K562 (cell line): ENCODE measurements around the gene CCDC117. TPM values are rescaled to one million over a fixed set of nuclear protein-coding genes. Genes with fewer than 3 reads are reported as not detected.

Experiments
- ATAC-seq: fragments of 200-7000 bp; cut with Tn5 transposase; 3 replicates; pipeline ENCODE4 v1.9.1; 2020; ENCODE audit warnings: moderate library complexity
- BruUV-seq: library from RNA; stranded (reverse); fragments of 400-500 nt; replicated peaks from 2 replicates; lab custom pipeline; 2021; lab: Mats Ljungman, UMichigan
- CTCF ChIA-PET: fragments of 300-600 bp; formaldehyde crosslinking; extraction: SDS; loops from one replicate; lab custom pipeline; 2021; ENCODE audit warnings: low intra/inter-chr PET ratio; lab: Yijun Ruan, JAX
- POLR2A ChIA-PET: fragments of 300-600, 350-650 bp; sonication (Branson Sonifier 250); formaldehyde crosslinking; extraction: SDS; loops from one replicate; lab custom pipeline; 2021; ENCODE audit warnings: antibody characterized with exemption, inconsistent platforms; lab: Yijun Ruan, JAX
- DNase-seq, 4 experiments: peaks; one replicate each; pipeline versions ENCODE4 v3.0.0 to v3.0.0-alpha.2; 2011 to 2018; ENCODE audit warnings: low spot score in 3 of 4, mixed read lengths in 3 of 4; ENCODE audit errors: extremely low read depth in 1 of 4
- FAIRE-seq: peaks from 2 replicates; lab custom pipeline; 2011; peaks lifted over from hg19 to GRCh38; lab: Jason Lieb, UNC
- H2AFZ ChIP-seq: 2 replicates; pipeline ENCODE4 v1.6.0; 2011; ENCODE audit warnings: low read depth, low read length, control low read depth, inconsistent platforms
- H3K27ac ChIP-seq: fragments of 200-600 bp; 3 replicates; pipeline ENCODE4 v1.8.0; 2011; ENCODE audit warnings: low read depth, mild to moderate bottlenecking, control low read depth, inconsistent platforms, low read length, moderate library complexity, mixed read lengths; ENCODE audit errors: extremely low read depth
- H3K27me3 ChIP-seq, 2 experiments: fragments of 300-600 bp in 1 of 2; 2 replicates in 1 of 2; 3 replicates in 1 of 2; pipeline versions ENCODE4 v1.6.0 to v1.8.0; 2011; ENCODE audit warnings: inconsistent platforms in 2 of 2, low read length in 2 of 2, mild to moderate bottlenecking in 1 of 2, mixed read lengths in 1 of 2, moderate library complexity in 1 of 2; ENCODE audit not compliant: control insufficient read depth in 2 of 2, insufficient read depth in 2 of 2
- H3K36me3 ChIP-seq: fragments of 300-600 bp; 3 replicates; pipeline ENCODE4 v1.8.0; 2011; ENCODE audit warnings: mild to moderate bottlenecking, low read length, inconsistent platforms; ENCODE audit not compliant: control insufficient read depth, insufficient read depth
- H3K4me1 ChIP-seq, 2 experiments: fragments of 200-600 bp in 1 of 2; replicated peaks in 1 of 2; 2 replicates in 1 of 2; 3 replicates in 1 of 2; pipeline versions ENCODE4 v1.5.1 to v1.8.0; 2011; ENCODE audit warnings: inconsistent platforms in 2 of 2, low read length in 2 of 2, mild to moderate bottlenecking in 1 of 2, mixed read lengths in 1 of 2, moderate library complexity in 1 of 2; ENCODE audit not compliant: control insufficient read depth in 2 of 2, insufficient read depth in 2 of 2
- H3K4me2 ChIP-seq: 2 replicates; pipeline ENCODE4 v1.6.1; 2011; ENCODE audit warnings: low read length, control low read depth, inconsistent platforms, mixed read lengths; ENCODE audit not compliant: insufficient read depth
- H3K4me3 ChIP-seq: fragments of 200-600 bp; sonication (generic), shearing (Covaris generic); 2 replicates; pipeline ENCODE4 v1.5.1; 2016; ENCODE audit warnings: control low read depth, inconsistent platforms
- H3K79me2 ChIP-seq: fragments of 200-600 bp; 3 replicates; pipeline ENCODE4 v1.8.0; 2011; ENCODE audit warnings: low read length, inconsistent platforms; ENCODE audit not compliant: control insufficient read depth, insufficient read depth
- H3K9ac ChIP-seq, 2 experiments: 2 replicates each; pipeline versions ENCODE4 v1.6.0 to v1.6.1; 2011; ENCODE audit warnings: low read depth in 2 of 2, low read length in 2 of 2, control low read depth in 1 of 2, inconsistent platforms in 1 of 2, mild to moderate bottlenecking in 1 of 2, mixed read lengths in 1 of 2; ENCODE audit not compliant: insufficient read depth in 1 of 2
- H3K9me1 ChIP-seq: one replicate; pipeline ENCODE4 v1.6.0; 2011; ENCODE audit warnings: inconsistent platforms, mild to moderate bottlenecking, low read length, moderate library complexity; ENCODE audit not compliant: control insufficient read depth, insufficient read depth
- H3K9me3 ChIP-seq: replicated peaks from 2 replicates; pipeline ENCODE4 v1.5.1; 2011; ENCODE audit warnings: low read depth, low read length, inconsistent platforms; ENCODE audit not compliant: control insufficient read depth, insufficient read depth
- H4K20me1 ChIP-seq: replicated peaks from 2 replicates; pipeline ENCODE4 v1.6.1; 2011; ENCODE audit warnings: low read length, inconsistent platforms, mixed read lengths; ENCODE audit not compliant: control insufficient read depth, insufficient read depth
- HEY1 ChIP-seq: fragments of 250-450 bp; sonication (Bioruptor Pico); IDR thresholded peaks from 2 replicates; pipeline ENCODE4 v1.5.0; 2020; ENCODE audit warnings: mild to moderate bottlenecking, moderate library complexity, borderline replicate concordance
- HLTF ChIP-seq: fragments of 450-650 bp; IDR thresholded peaks from 2 replicates; pipeline ENCODE4 v1.6.1; 2016
- JUN ChIP-seq, 2 experiments: sonication (generic) in 1 of 2; formaldehyde crosslinking in 1 of 2; IDR thresholded peaks; 2 replicates each; pipeline versions ENCODE4 v1.6.1 to v1.8.0; 2012 to 2022; ENCODE audit warnings: borderline replicate concordance in 2 of 2, mild to moderate bottlenecking in 2 of 2, improper control_type of control experiment in 1 of 2, low read depth in 1 of 2, low read length in 1 of 2, missing genetic modification reagents in 1 of 2
- KAT2B ChIP-seq: IDR thresholded peaks from one replicate; pipeline ENCODE4 v1.6.1; 2012; ENCODE audit warnings: low read depth, mild to moderate bottlenecking, control low read depth, inconsistent platforms, low read length, moderate library complexity
- MAZ ChIP-seq, 2 experiments: fragments of 450-650 bp in 1 of 2; sonication (generic) in 1 of 2; formaldehyde crosslinking; IDR thresholded peaks in 1 of 2; conservative IDR thresholded peaks in 1 of 2; 2 replicates each; pipeline versions ENCODE4 v1.4.0 to v1.5.0; 2020; ENCODE audit warnings: mild to moderate bottlenecking in 1 of 2, missing genetic modification reagents in 1 of 2
- NFATC3 ChIP-seq: fragments of 450-650 bp; IDR thresholded peaks from 2 replicates; pipeline ENCODE4 v1.6.1; 2017; ENCODE audit warnings: mild to moderate bottlenecking
- NFYB ChIP-seq: IDR thresholded peaks from 2 replicates; pipeline ENCODE4 v1.6.1; 2011; ENCODE audit warnings: mild to moderate bottlenecking, moderate library complexity; ENCODE audit not compliant: insufficient read length; ENCODE audit errors: extremely low read depth
- PCBP1 ChIP-seq: fragments of 200-400 bp; formaldehyde crosslinking; IDR thresholded peaks from 2 replicates; pipeline ENCODE4 v1.6.1; 2018; ENCODE audit warnings: mild to moderate bottlenecking, low read depth, low read length; ENCODE audit not compliant: poor library complexity, severe bottlenecking
- THRAP3 ChIP-seq: fragments of 450-650 bp; IDR thresholded peaks from 2 replicates; pipeline ENCODE4 v1.6.1; 2016; ENCODE audit warnings: mild to moderate bottlenecking, inconsistent platforms, borderline replicate concordance
- ZBTB12 ChIP-seq: fragments of 250-450 bp; sonication (Bioruptor Pico); IDR thresholded peaks from 2 replicates; pipeline ENCODE4 v1.4.0; 2020
- ZBTB34 ChIP-seq: fragments of 250-450 bp; sonication (Bioruptor Pico); IDR thresholded peaks from 2 replicates; pipeline ENCODE4 v1.8.0; 2021; ENCODE audit warnings: mild to moderate bottlenecking, moderate library complexity
- ZNF143 ChIP-seq: sonication (generic); formaldehyde crosslinking; IDR thresholded peaks from 2 replicates; pipeline ENCODE4 v1.9.0; 2022; ENCODE audit warnings: mild to moderate bottlenecking, missing genetic modification reagents
- ZNF224 ChIP-seq: sonication (generic); formaldehyde crosslinking; IDR thresholded peaks from 2 replicates; pipeline ENCODE4 v1.8.0; 2022; ENCODE audit warnings: mild to moderate bottlenecking, missing genetic modification reagents
- ZNF354B ChIP-seq: fragments of 250-450 bp; sonication (Bioruptor Pico); IDR thresholded peaks from 2 replicates; pipeline ENCODE4 v1.4.0; 2020
- WGBS: fragments of 100-300 bp; shearing (Covaris generic); methylation state at CpG from one replicate; pipeline ENCODE4 v1.1.6; 2016; ENCODE audit warnings: low coverage, mixed read lengths; ENCODE audit not compliant: insufficient coverage; ENCODE audit errors: missing lambda C conversion rate; 5-methylcytosine and 5-hydroxymethylcytosine counted together
- in situ Hi-C: fragments of 300-500 bp; cut with MboI; formaldehyde crosslinking; loops from 4 replicates; pipeline ENCODE4 v1.15.0; 2018; ENCODE audit warnings: inconsistent platforms, mixed read lengths
- intact Hi-C: fragments of 100-400 bp; cut with micrococcal nuclease; formaldehyde crosslinking; loops from 2 replicates; pipeline ENCODE4 v1.14.2; 2022
- polyA plus RNA-seq, 8 experiments: library from polyadenylated mRNA; depleted of rRNA in 4 of 8; stranded (reverse) in 5 of 8; unstranded in 3 of 8; fragments of >200 nt; fragmentation: Nextera tagmentation in 2 of 8; fragmentation: Illumina TruSeq in 1 of 8; extraction: Ambion mirVana in 2 of 8; extraction: Trizol in 1 of 8; gene quantifications; 2 replicates each; pipeline versions ENCODE4 v1.2.1 to v1.2.3, GENCODE V29; 2011 to 2014; ENCODE audit warnings: inconsistent platforms in 1 of 8, missing spikeins in 1 of 8
- total RNA-seq, 7 experiments: library from RNA; depleted of rRNA in 6 of 7; stranded (reverse); fragments of >200 nt in 6 of 7; fragmentation: Illumina TruSeq in 2 of 7; extraction: Trizol in 2 of 7; gene quantifications; 2 replicates each; pipeline versions ENCODE4 v1.2.1 to v1.2.3, GENCODE V29; 2011 to 2021; ENCODE audit warnings: low replicate concordance in 1 of 7
- TF ChIP-seq, protein P1 (sequence below): fragments of 250-450 bp; sonication (Bioruptor Pico); IDR thresholded peaks from 2 replicates; pipeline ENCODE4 v1.8.0; 2022; ENCODE audit warnings: moderate library complexity, mild to moderate bottlenecking, inconsistent platforms
- TF ChIP-seq, protein P2 (sequence below): fragments of 250-450 bp; sonication (Bioruptor Pico); IDR thresholded peaks from 2 replicates; pipeline ENCODE4 v1.8.0; 2021; ENCODE audit warnings: moderate library complexity, mild to moderate bottlenecking, inconsistent platforms

Gene CCDC117
- total and polyA plus RNA-seq, 9 of the 15 experiments (the other 6 are each of a cell fraction or from before 2014, with no cell fraction given), result 5.7 to 23.3 (median 15.8) TPM

- ChIA-PET POLR2A (interaction anchor here (1.4 kb wide), 1 partner anchor 18 kb away, joined by 5 read pairs; no protein-coding TSS in a partner anchor), CTCF (no interaction called here)
- H3K4me2 ChIP-seq, result no peak overlapping the region
- intact Hi-C loops (no loop called here), in situ Hi-C loops (no loop called here)
- no peaks in the 10 kb centered on the region for H3K9me3 ChIP-seq
- H3K4me1 ChIP-seq, result no peaks in the 10 kb centered on the region
- no peak for FAIRE-seq
- no peak for ATAC-seq
- H3K36me3 ChIP-seq, result no peaks in the 10 kb centered on the region
- no peaks in the 10 kb centered on the region for H3K27me3 ChIP-seq
- no peaks in the 10 kb centered on the region for H4K20me1 ChIP-seq
- H2AFZ ChIP-seq, result peak overlapping the region; percentile 68; the same call in 1 of the 2 replicates
- DNase-seq, result no peak
- H3K79me2 ChIP-seq, result no peaks in the 10 kb centered on the region
- 82% methylated on average over 9 of the region's 10 CpGs for WGBS
- BruUV-seq, result no TSS peak
- no peak overlapping the region for H3K9ac ChIP-seq
- H3K4me3 ChIP-seq, result no peak overlapping the region
- no peaks in the 10 kb centered on the region for H3K9me1 ChIP-seq
- no peak overlapping the region for H3K27ac ChIP-seq
- TF ChIP-seq ZBTB34 (CRISPR knock-in tag) (no peak), THRAP3 (no peak), PCBP1 (no peak), HEY1 (CRISPR knock-in tag) (no peak), ZNF354B (no peak), NFATC3 (no peak), NFYB (no peak), JUN (IDR thresholded peaks at IDR 0.05; ENCODE audit: borderline replicate concordance, low read depth, low read length) (no peak), JUN (CRISPR knock-in tag; IDR thresholded peaks at IDR 0.05; ENCODE audit: borderline replicate concordance) (no peak), HLTF (no peak), MAZ (CRISPR knock-in tag; conservative IDR thresholded peaks at IDR 0.05 in 1 of 2, IDR thresholded peaks at IDR 0.05 in 1 of 2) (no peak), ZNF224 (no peak), ZBTB12 (CRISPR knock-in tag) (no peak), KAT2B (no peak), ZNF143 (CRISPR knock-in tag) (no peak)
- TF ChIP-seq, protein P1, sequence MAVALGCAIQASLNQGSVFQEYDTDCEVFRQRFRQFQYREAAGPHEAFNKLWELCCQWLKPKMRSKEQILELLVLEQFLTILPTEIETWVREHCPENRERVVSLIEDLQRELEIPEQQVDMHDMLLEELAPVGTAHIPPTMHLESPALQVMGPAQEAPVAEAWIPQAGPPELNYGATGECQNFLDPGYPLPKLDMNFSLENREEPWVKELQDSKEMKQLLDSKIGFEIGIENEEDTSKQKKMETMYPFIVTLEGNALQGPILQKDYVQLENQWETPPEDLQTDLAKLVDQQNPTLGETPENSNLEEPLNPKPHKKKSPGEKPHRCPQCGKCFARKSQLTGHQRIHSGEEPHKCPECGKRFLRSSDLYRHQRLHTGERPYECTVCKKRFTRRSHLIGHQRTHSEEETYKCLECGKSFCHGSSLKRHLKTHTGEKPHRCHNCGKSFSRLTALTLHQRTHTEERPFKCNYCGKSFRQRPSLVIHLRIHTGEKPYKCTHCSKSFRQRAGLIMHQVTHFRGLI (CRISPR knock-in tag), result no peak
- TF ChIP-seq, protein P2, sequence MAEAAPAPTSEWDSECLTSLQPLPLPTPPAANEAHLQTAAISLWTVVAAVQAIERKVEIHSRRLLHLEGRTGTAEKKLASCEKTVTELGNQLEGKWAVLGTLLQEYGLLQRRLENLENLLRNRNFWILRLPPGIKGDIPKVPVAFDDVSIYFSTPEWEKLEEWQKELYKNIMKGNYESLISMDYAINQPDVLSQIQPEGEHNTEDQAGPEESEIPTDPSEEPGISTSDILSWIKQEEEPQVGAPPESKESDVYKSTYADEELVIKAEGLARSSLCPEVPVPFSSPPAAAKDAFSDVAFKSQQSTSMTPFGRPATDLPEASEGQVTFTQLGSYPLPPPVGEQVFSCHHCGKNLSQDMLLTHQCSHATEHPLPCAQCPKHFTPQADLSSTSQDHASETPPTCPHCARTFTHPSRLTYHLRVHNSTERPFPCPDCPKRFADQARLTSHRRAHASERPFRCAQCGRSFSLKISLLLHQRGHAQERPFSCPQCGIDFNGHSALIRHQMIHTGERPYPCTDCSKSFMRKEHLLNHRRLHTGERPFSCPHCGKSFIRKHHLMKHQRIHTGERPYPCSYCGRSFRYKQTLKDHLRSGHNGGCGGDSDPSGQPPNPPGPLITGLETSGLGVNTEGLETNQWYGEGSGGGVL (CRISPR knock-in tag), result no peak
These were observed 11.1 kb upstream of the CCDC117 start for GRCh38 chr22:28761449-28761755.
